CD14-positive monocyte (primary cell): ENCODE data around the gene TMEM161B. TPM values are rescaled to one million over a fixed set of nuclear protein-coding genes. Genes with fewer than 3 reads are reported as not detected.

Source experiments
- DNase-seq, 3 donors: peaks; one replicate each; pipeline ENCODE4 v3.0.0-alpha.2; 2011 to 2022
- H2AFZ ChIP-seq: 2 replicates; pipeline ENCODE4 v1.6.0; 2012; ENCODE audit warnings: mild to moderate bottlenecking, low read depth, low read length, inconsistent platforms; ENCODE audit not compliant: insufficient read depth, poor library complexity, severe bottlenecking
- H3K27ac ChIP-seq, 2 donors: 1 replicate in 1 of 2; 2 replicates in 1 of 2; pipeline ENCODE4 v1.5.1; 2012 to 2013; ENCODE audit warnings: low read length in 2 of 2, control low read depth in 1 of 2, inconsistent platforms in 1 of 2, low read depth in 1 of 2, mild to moderate bottlenecking in 1 of 2
- H3K27me3 ChIP-seq, 2 donors: one replicate each; pipeline versions ENCODE4 v1.6.0 to v1.6.1; 2011 to 2013; ENCODE audit warnings: low read length in 2 of 2; ENCODE audit not compliant: control insufficient read depth in 2 of 2, insufficient read depth in 2 of 2
- H3K36me3 ChIP-seq, 2 donors: replicated peaks in 1 of 2; 1 replicate in 1 of 2; 2 replicates in 1 of 2; pipeline versions ENCODE4 v1.5.1 to v1.6.1; 2012 to 2013; ENCODE audit warnings: low read length in 2 of 2, control low read depth in 1 of 2, inconsistent platforms in 1 of 2, mild to moderate bottlenecking in 1 of 2; ENCODE audit not compliant: insufficient read depth in 2 of 2, control insufficient read depth in 1 of 2
- H3K4me1 ChIP-seq, 2 donors: 1 replicate in 1 of 2; 2 replicates in 1 of 2; pipeline versions ENCODE4 v1.5.1 to v1.6.1; 2012 to 2013; ENCODE audit warnings: low read length in 2 of 2, control low read depth in 1 of 2, inconsistent platforms in 1 of 2, mild to moderate bottlenecking in 1 of 2, moderate library complexity in 1 of 2; ENCODE audit not compliant: insufficient read depth in 2 of 2, control insufficient read depth in 1 of 2
- H3K4me2 ChIP-seq: replicated peaks from 2 replicates; pipeline ENCODE3; 2012; ENCODE audit warnings: low read length, moderate library complexity, mild to moderate bottlenecking; ENCODE audit not compliant: poor library complexity, severe bottlenecking; ENCODE audit errors: extremely low read depth
- H3K4me3 ChIP-seq, 3 experiments: fragments of 200-600 bp in 1 of 3; sonication (generic) in 1 of 3; replicated peaks in 1 of 3; 1 replicate in 2 of 3; 2 replicates in 1 of 3; pipeline ENCODE4 v1.5.1; 2011 to 2013; ENCODE audit warnings: low read length in 3 of 3, mild to moderate bottlenecking in 3 of 3, control low read depth in 2 of 3, low read depth in 2 of 3, inconsistent platforms in 1 of 3, moderate library complexity in 1 of 3
- H3K79me2 ChIP-seq: 2 replicates; pipeline ENCODE4 v1.6.0; 2012; ENCODE audit warnings: mild to moderate bottlenecking, control low read depth, inconsistent platforms, low read length, moderate library complexity; ENCODE audit not compliant: insufficient read depth
- H3K9ac ChIP-seq: 2 replicates; pipeline ENCODE4 v1.6.0; 2017; ENCODE audit warnings: low read length, mild to moderate bottlenecking; ENCODE audit not compliant: insufficient read depth, poor library complexity, severe bottlenecking
- H3K9me3 ChIP-seq, 2 donors: replicated peaks in 1 of 2; 1 replicate in 1 of 2; 2 replicates in 1 of 2; pipeline versions ENCODE4 v1.5.1 to v1.6.1; 2012 to 2013; ENCODE audit warnings: low read length in 2 of 2, control low read depth in 1 of 2; ENCODE audit not compliant: control insufficient read depth in 1 of 2, insufficient read depth in 1 of 2
- H4K20me1 ChIP-seq: 2 replicates; pipeline ENCODE4 v1.6.0; 2012; ENCODE audit warnings: mild to moderate bottlenecking, low read length, control low read depth, moderate library complexity; ENCODE audit not compliant: insufficient read depth
- H3K27ac Mint-ChIP-seq, 7 donors: one replicate each; pipeline ENCODE4 v1.8.0; 2020; ENCODE audit warnings: mild to moderate bottlenecking in 7 of 7, mixed read lengths in 7 of 7, moderate library complexity in 6 of 7, inconsistent platforms in 2 of 7
- H3K27me3 Mint-ChIP-seq, 3 donors: one replicate each; pipeline ENCODE4 v1.8.0; 2021 to 2022; ENCODE audit warnings: low read depth in 3 of 3, mild to moderate bottlenecking in 3 of 3, mixed read lengths in 3 of 3, moderate library complexity in 3 of 3, inconsistent platforms in 1 of 3
- H3K36me3 Mint-ChIP-seq, 2 donors: one replicate each; pipeline ENCODE4 v1.8.0; 2020; ENCODE audit warnings: mixed read lengths in 2 of 2, inconsistent platforms in 1 of 2, mild to moderate bottlenecking in 1 of 2
- H3K4me1 Mint-ChIP-seq: one replicate; pipeline ENCODE4 v1.8.0; 2020; ENCODE audit warnings: mild to moderate bottlenecking, mixed read lengths
- H3K4me3 Mint-ChIP-seq, 2 donors: one replicate each; pipeline ENCODE4 v1.8.0; 2020; ENCODE audit warnings: mild to moderate bottlenecking in 2 of 2, mixed read lengths in 2 of 2, moderate library complexity in 1 of 2
- H3K9me3 Mint-ChIP-seq, 7 donors: one replicate each; pipeline ENCODE4 v1.8.0; 2020 to 2022; ENCODE audit warnings: mixed read lengths in 7 of 7, mild to moderate bottlenecking in 6 of 7, moderate library complexity in 6 of 7, inconsistent platforms in 2 of 7
- CTCF ChIP-seq: fragments of 200-600 bp; IDR thresholded peaks from one replicate; pipeline ENCODE4 v1.8.0; 2022; ENCODE audit warnings: antibody characterized with exemption, mild to moderate bottlenecking
- WGBS: methylation state at CpG from one replicate; pipeline ENCODE4 v1.1.5; 2013; ENCODE audit warnings: missing lambda C conversion rate; ENCODE audit not compliant: insufficient coverage; 5-methylcytosine and 5-hydroxymethylcytosine counted together
- intact Hi-C, 2 donors: fragments of 100-400 bp; cut with micrococcal nuclease; formaldehyde crosslinking; loops; one replicate each; pipeline versions ENCODE4 v1.15.0 to v1.15.1; 2023
- polyA plus RNA-seq, 3 donors: library from polyadenylated mRNA; depleted of rRNA in 1 of 3; unstranded in 2 of 3; stranded (reverse) in 1 of 3; fragments of 300-500 nt in 2 of 3; fragments of >200 nt in 1 of 3; fragmentation: Illumina TruSeq in 2 of 3; gene quantifications; 1 replicate in 2 of 3; 2 replicates in 1 of 3; pipeline ENCODE4 v1.2.3, GENCODE V29; 2012 to 2021

Gene TMEM161B
- polyA plus RNA-seq, 3 donors, result 4.4 to 9.4 (median 5.0) TPM

- no peak overlapping the region for H3K27ac ChIP-seq
- no peaks in the 10 kb centered on the region for H3K36me3 Mint-ChIP-seq
- no peak overlapping the region for H3K4me3 ChIP-seq
- H3K4me3 Mint-ChIP-seq, result no peak overlapping the region
- TF ChIP-seq CTCF, result no peak
- 94% methylated on average over 2 of the region's 2 CpGs for WGBS
- no peak for DNase-seq
- intact Hi-C loops, result no loop called here
- H4K20me1 ChIP-seq, result no peaks in the 10 kb centered on the region
- no peaks in the 10 kb centered on the region for H3K36me3 ChIP-seq
- H2AFZ ChIP-seq, result no peak overlapping the region
- no peak overlapping the region for H3K4me2 ChIP-seq
- H3K9me3 Mint-ChIP-seq, result peaks cover 0 to 6% (median 2%) of the 10 kb centered on the region in 7 donors
- no peaks in the 10 kb centered on the region for H3K9me3 ChIP-seq
- H3K4me1 Mint-ChIP-seq, result no peaks in the 10 kb centered on the region
- peaks cover 0 to 8% (median 8%) of the 10 kb centered on the region in 3 donors for H3K27me3 Mint-ChIP-seq
- H3K27me3 ChIP-seq, result no peaks in the 10 kb centered on the region
- no peaks in the 10 kb centered on the region for H3K79me2 ChIP-seq
- no peak overlapping the region for H3K27ac Mint-ChIP-seq
- no peak overlapping the region for H3K9ac ChIP-seq
- no peaks in the 10 kb centered on the region for H3K4me1 ChIP-seq
These were observed 110.6 kb downstream of the TMEM161B start for GRCh38 chr5:88158056-88158455.

- H3K4me2 ChIP-seq, result no peak overlapping the region
- no peak for DNase-seq
- H3K4me1 ChIP-seq, result no peaks in the 10 kb centered on the region
- no peak overlapping the region for H3K27ac Mint-ChIP-seq
- no peaks in the 10 kb centered on the region for H4K20me1 ChIP-seq
- H3K79me2 ChIP-seq, result no peaks in the 10 kb centered on the region
- H3K4me3 Mint-ChIP-seq, result no peak overlapping the region
- no peak overlapping the region for H2AFZ ChIP-seq
- no peaks in the 10 kb centered on the region for H3K9me3 ChIP-seq
- H3K27me3 ChIP-seq, result no peaks in the 10 kb centered on the region
- H3K27ac ChIP-seq, result no peak overlapping the region
- no peaks in the 10 kb centered on the region for H3K4me1 Mint-ChIP-seq
- H3K36me3 ChIP-seq, result no peaks in the 10 kb centered on the region
- H3K27me3 Mint-ChIP-seq, result peaks cover 2 to 12% (median 3%) of the 10 kb centered on the region in 3 donors
- H3K9me3 Mint-ChIP-seq, result peaks cover 0 to 10% (median 8%) of the 10 kb centered on the region in 7 donors
- H3K36me3 Mint-ChIP-seq, result no peaks in the 10 kb centered on the region
- H3K4me3 ChIP-seq, result no peak overlapping the region
- H3K9ac ChIP-seq, result no peak overlapping the region
- WGBS, result 100% methylated on average over 1 of the region's 1 CpG
- no peak for TF ChIP-seq CTCF
- intact Hi-C loops, result no loop called here
These were observed 113.8 kb downstream of the TMEM161B start for GRCh38 chr5:88154891-88155290.
